Chondrocyte (in vitro differentiated cells): ENCODE measurements around the gene SLC27A1. TPM values are rescaled to one million over a fixed set of nuclear protein-coding genes. Genes with fewer than 3 reads are reported as not detected.

Experiments
- DNase-seq: peaks from one replicate; pipeline ENCODE4 v3.0.0; 2021; ENCODE audit warnings: mixed read lengths, low spot score
- H3K27ac Mint-ChIP-seq: one replicate; pipeline ENCODE4 v1.8.0; 2021; ENCODE audit warnings: mild to moderate bottlenecking, moderate library complexity, mixed read lengths; ENCODE audit not compliant: unreplicated experiment
- H3K27me3 Mint-ChIP-seq: 2 replicates; pipeline ENCODE4 v1.8.0; 2021; ENCODE audit warnings: low read depth, mixed read lengths
- H3K36me3 Mint-ChIP-seq: 2 replicates; pipeline ENCODE4 v1.8.0; 2021; ENCODE audit warnings: low read depth, mixed read lengths
- H3K4me1 Mint-ChIP-seq: 2 replicates; pipeline ENCODE4 v1.8.0; 2021; ENCODE audit warnings: low read depth, mild to moderate bottlenecking, mixed read lengths
- H3K4me3 Mint-ChIP-seq: one replicate; pipeline ENCODE4 v1.8.0; 2021; ENCODE audit warnings: mild to moderate bottlenecking, moderate library complexity, mixed read lengths; ENCODE audit not compliant: unreplicated experiment
- H3K9me3 Mint-ChIP-seq: 2 replicates; pipeline ENCODE4 v1.8.0; 2021; ENCODE audit warnings: low read depth, mixed read lengths
- CTCF ChIP-seq: fragments of 200-600 bp; sonication (generic); IDR thresholded peaks from 2 replicates; pipeline ENCODE4 v1.5.0; 2021; ENCODE audit warnings: antibody characterized with exemption, mild to moderate bottlenecking, moderate library complexity
- total RNA-seq: library from RNA; stranded (reverse); gene quantifications from 3 replicates; pipeline ENCODE4 v1.2.1, GENCODE V29; 2021

SLC27A1 gene
- total RNA-seq, 1 donor from 2014 or later, result 6.8 TPM

DNA sequence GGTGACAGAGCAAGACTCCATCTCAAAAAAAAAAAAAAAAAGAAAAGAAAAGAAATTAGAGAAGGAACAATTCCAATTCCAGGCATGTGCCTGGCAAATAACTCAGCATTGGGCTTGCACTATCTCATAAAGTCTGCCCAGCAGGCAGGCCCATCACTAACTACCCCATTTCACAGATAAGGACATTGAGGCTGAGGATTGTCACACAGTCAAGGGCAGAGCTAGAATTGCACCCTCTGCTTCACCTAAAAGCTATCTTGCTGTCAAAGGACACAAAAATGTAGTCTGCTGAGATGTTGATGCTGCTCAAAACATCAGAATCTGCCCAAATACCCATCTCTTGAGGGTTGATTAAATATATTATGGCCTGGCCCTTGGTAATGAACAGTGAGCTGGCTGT is 64.4 kb downstream of the SLC27A1 start:
- no peak for DNase-seq
- no peaks in the 10 kb centered on the region for H3K9me3 Mint-ChIP-seq
- H3K4me3 Mint-ChIP-seq, result no peak overlapping the region
- peaks cover 10% of the 10 kb centered on the region for H3K4me1 Mint-ChIP-seq
- no peak for TF ChIP-seq CTCF
- peaks cover 2% of the 10 kb centered on the region for H3K27me3 Mint-ChIP-seq
- no peaks in the 10 kb centered on the region for H3K36me3 Mint-ChIP-seq
- H3K27ac Mint-ChIP-seq, result no peak overlapping the region

- no peak for DNase-seq
Observed at GRCh38 chr19:17536955-17537354, 66.6 kb downstream of the SLC27A1 start.

GRCh38 chr19:17538684-17539237 is 68.4 kb downstream of the SLC27A1 start:
- TF ChIP-seq CTCF, result no peak
- H3K4me1 Mint-ChIP-seq, result peaks cover 10% of the 10 kb centered on the region
- H3K4me3 Mint-ChIP-seq, result peak overlapping the region; percentile 49
- H3K9me3 Mint-ChIP-seq, result no peaks in the 10 kb centered on the region
- H3K36me3 Mint-ChIP-seq, result no peaks in the 10 kb centered on the region
- no peak overlapping the region for H3K27ac Mint-ChIP-seq
- no peak for DNase-seq
- H3K27me3 Mint-ChIP-seq, result peaks cover 2% of the 10 kb centered on the region

More at GRCh38 chr19:17536955-17537354, 66.6 kb downstream of the SLC27A1 start:
- H3K27ac Mint-ChIP-seq, result no peak overlapping the region
- no peaks in the 10 kb centered on the region for H3K9me3 Mint-ChIP-seq
- TF ChIP-seq CTCF, result no peak
- H3K4me3 Mint-ChIP-seq, result no peak overlapping the region
- H3K36me3 Mint-ChIP-seq, result no peaks in the 10 kb centered on the region
- H3K4me1 Mint-ChIP-seq, result peaks cover 10% of the 10 kb centered on the region
- H3K27me3 Mint-ChIP-seq, result peaks cover 2% of the 10 kb centered on the region

- Mint-ChIP-seq H3K27me3 (peaks cover 2% of the 10 kb centered on the region), H3K4me1 (peaks cover 10% of the 10 kb centered on the region), H3K9me3 (no peaks in the 10 kb centered on the region), H3K27ac (peak overlapping the region; percentile 22), H3K36me3 (no peaks in the 10 kb centered on the region), H3K4me3 (peak overlapping the region; percentile 75)
- TF ChIP-seq CTCF, result peak; percentile 75
- DNase-seq, result peak; percentile 93
Observed at GRCh38 chr19:17539238-17540117, 69.2 kb downstream of the SLC27A1 start.

DNA sequence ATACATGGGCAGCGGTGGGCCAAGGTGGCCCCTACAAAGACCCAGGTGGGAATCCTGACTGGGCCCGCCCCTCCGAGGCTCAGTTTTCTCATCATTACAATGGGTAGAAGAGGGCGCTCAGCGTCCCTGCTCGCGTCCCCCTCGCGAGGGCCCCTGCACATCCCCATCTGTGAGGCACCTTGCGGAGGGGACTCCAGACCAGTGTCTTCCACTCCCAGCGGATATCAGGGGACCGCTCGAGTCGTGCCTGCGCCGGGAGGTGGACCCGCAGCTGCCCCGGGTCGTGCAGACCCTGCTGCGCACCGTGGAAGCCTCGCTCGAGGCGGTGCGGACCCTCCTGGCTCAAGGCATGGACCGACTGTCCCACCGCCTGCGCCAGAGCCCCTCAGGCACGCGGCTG is 69.8 kb downstream of the SLC27A1 start:
- TF ChIP-seq CTCF, result no peak
- Mint-ChIP-seq H3K9me3 (no peaks in the 10 kb centered on the region), H3K27ac (no peak overlapping the region), H3K4me1 (peaks cover 10% of the 10 kb centered on the region), H3K27me3 (peaks cover 2% of the 10 kb centered on the region), H3K36me3 (no peaks in the 10 kb centered on the region), H3K4me3 (no peak overlapping the region)
- DNase-seq, result no peak
